WI38 (cell line): ENCODE results near the gene CREB3L1.

Source experiments
- H3K4me3 ChIP-seq: 2 replicates; pipeline ENCODE4 v1.5.1; 2011; ENCODE audit warnings: low read depth, mild to moderate bottlenecking, control low read depth, low read length
- CTCF ChIP-seq: IDR thresholded peaks from 2 replicates; pipeline ENCODE4 v1.5.1; 2012; ENCODE audit warnings: low read depth, mild to moderate bottlenecking, control low read depth, low read length

The CREB3L1 gene

DNA sequence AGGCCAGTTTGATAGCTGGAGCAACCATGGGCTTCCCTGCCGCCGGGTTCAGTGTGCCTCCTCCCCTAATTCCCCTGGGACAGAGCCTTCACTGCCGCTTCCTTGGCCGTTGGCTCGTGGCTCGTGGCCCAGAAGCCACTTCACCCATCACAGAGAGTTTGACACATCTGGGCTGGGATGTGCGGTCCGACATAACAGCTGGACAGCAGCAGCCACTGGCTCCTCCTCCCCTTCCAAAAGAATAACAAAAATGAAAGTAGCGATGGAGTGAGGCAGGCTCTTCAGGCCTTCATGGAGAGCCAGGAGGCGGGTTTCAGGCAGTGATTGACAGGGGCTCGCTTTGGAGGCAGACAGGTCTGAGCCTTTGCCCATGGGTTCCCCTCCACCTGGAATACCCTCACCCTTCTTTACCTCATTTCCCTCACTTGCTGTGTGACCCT, 8.2 kb downstream of the CREB3L1 start:
- TF ChIP-seq CTCF = no peak
- H3K4me3 ChIP-seq = peak overlapping the region; percentile 17

- no peak for TF ChIP-seq CTCF
Measured at GRCh38 chr11:46286789-46287188, 9.3 kb downstream of the CREB3L1 start.

GRCh38 chr11:46288451-46288850, 11.0 kb downstream of the CREB3L1 start:
- H3K4me3 ChIP-seq = no peak overlapping the region

More at GRCh38 chr11:46286789-46287188, 9.3 kb downstream of the CREB3L1 start:
- H3K4me3 ChIP-seq = no peak overlapping the region

DNA sequence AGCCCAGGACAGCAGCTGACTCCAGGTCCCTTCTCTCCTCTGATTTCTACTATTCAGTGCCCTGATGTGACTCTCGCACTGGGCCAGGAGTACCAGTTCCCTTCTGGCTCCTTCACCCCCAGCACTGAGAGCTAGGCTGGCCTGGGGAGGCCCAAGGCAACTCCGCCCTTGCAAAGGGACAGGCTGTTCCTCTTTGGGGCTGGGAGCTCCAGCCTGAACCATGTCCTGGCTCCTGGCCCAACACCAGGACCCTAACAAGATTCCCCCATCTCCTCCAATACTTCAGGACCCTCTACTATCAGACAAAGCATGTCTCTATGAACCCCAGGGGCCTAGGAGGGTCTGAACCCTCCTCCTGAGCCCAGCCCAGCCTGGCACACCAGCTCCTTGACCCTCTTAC, 12.5 kb downstream of the CREB3L1 start:
- no peak overlapping the region for H3K4me3 ChIP-seq
- TF ChIP-seq CTCF = no peak

More at GRCh38 chr11:46288451-46288850, 11.0 kb downstream of the CREB3L1 start:
- no peak for TF ChIP-seq CTCF

DNA sequence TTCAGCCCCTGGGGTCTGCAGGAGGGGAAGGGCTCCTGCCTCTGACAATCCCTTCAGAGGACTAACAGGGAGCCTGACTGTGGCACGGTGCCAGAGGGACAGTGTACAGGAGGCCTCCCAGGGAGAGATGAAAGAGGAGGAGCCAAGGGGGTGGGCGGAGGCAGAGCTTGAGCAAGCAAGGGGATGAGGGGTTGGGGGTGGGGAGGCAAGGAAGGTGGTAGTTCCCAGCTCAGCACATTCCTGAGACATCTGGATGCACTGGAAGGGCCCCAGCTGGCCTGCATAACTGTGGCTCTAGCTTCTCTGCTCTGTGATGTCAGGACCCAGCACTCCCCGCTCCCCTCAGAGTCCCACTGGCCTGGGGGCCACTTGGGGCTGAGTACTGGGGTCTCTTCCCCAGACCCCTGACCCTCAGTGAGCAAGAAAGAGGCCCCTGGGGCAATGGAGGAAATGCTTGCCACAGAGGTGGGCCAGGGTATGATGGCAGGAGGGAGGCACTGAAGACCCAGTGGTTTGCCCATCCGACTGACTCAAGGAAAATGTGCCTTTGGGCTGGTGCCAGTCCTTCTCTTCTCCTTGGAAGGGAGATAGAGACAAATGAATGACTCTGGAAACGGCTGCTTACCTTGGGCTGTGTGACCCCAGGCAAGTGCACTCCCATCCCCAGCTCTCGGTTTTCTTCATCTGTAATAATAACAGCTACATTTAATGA, 13.3 kb downstream of the CREB3L1 start:
- H3K4me3 ChIP-seq = peak overlapping the region; percentile 27
- no peak for TF ChIP-seq CTCF

GRCh38 chr11:46291441-46292150, 14.1 kb downstream of the CREB3L1 start:
- H3K4me3 ChIP-seq = peak overlapping the region; percentile 27

More at GRCh38 chr11:46291441-46292150, 14.1 kb downstream of the CREB3L1 start:
- TF ChIP-seq CTCF = no peak
